Ishikawa (cell line): Measurements from ENCODE around the gene ADCY4.
"Not testable (repeated sequence)": the region's sequence is repeated elsewhere in the genome, so short reads cannot be mapped to it uniquely, and the experiment has no call there.

ENCODE experiments used
- CEBPB ChIP-seq: IDR thresholded peaks from 2 replicates; pipeline ENCODE4 v1.6.1; 2012
- EP300 ChIP-seq: IDR thresholded peaks from 2 replicates; pipeline ENCODE4 v1.6.1; 2012; ENCODE audit warnings: borderline replicate concordance
- NFIC ChIP-seq: IDR thresholded peaks from 2 replicates; pipeline ENCODE4 v1.6.1; 2012
- TCF12 ChIP-seq: IDR thresholded peaks from 2 replicates; pipeline ENCODE4 v1.6.1; 2012; ENCODE audit warnings: low read depth
- YY1 ChIP-seq: IDR thresholded peaks from 2 replicates; pipeline ENCODE4 v1.6.1; 2012; ENCODE audit warnings: low read depth
- TF ChIP-seq, protein P1 (sequence below): IDR thresholded peaks from 2 replicates; pipeline ENCODE4 v1.6.1; 2012; ENCODE audit warnings: low read depth, mild to moderate bottlenecking

DNA sequence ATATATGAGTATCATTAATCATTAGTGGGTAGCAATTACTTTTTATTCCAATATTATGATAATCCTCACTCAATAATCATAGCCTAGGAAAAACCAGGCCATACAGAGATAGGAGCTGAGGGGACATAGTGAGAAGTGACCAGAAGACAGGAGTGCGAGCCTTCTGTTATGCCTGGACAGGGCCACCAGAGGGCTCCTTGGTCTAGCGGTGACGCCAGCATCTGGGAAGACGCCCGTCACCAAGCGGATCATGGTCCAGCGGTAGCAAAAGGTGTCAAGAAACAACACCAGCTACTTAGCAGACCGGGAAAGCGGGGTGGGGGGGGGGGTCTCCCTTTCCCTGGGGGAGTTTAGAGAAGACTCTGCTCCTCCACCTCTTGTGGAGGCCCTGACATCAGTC, 7.0 kb downstream of the ADCY4 start:
- not testable (repeated sequence) for TF ChIP-seq TCF12, YY1, CEBPB, NFIC, EP300
- TF ChIP-seq, protein P1, sequence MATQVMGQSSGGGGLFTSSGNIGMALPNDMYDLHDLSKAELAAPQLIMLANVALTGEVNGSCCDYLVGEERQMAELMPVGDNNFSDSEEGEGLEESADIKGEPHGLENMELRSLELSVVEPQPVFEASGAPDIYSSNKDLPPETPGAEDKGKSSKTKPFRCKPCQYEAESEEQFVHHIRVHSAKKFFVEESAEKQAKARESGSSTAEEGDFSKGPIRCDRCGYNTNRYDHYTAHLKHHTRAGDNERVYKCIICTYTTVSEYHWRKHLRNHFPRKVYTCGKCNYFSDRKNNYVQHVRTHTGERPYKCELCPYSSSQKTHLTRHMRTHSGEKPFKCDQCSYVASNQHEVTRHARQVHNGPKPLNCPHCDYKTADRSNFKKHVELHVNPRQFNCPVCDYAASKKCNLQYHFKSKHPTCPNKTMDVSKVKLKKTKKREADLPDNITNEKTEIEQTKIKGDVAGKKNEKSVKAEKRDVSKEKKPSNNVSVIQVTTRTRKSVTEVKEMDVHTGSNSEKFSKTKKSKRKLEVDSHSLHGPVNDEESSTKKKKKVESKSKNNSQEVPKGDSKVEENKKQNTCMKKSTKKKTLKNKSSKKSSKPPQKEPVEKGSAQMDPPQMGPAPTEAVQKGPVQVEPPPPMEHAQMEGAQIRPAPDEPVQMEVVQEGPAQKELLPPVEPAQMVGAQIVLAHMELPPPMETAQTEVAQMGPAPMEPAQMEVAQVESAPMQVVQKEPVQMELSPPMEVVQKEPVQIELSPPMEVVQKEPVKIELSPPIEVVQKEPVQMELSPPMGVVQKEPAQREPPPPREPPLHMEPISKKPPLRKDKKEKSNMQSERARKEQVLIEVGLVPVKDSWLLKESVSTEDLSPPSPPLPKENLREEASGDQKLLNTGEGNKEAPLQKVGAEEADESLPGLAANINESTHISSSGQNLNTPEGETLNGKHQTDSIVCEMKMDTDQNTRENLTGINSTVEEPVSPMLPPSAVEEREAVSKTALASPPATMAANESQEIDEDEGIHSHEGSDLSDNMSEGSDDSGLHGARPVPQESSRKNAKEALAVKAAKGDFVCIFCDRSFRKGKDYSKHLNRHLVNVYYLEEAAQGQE: not testable (repeated sequence)
